OCI-LY7 (cell line): Measurements from ENCODE around the gene HMOX1. TPM values are rescaled to one million over a fixed set of nuclear protein-coding genes. Genes with fewer than 3 reads are reported as not detected.
"Not testable (repeated sequence)": the region's sequence is repeated elsewhere in the genome, so short reads cannot be mapped to it uniquely, and the experiment has no call there.

ENCODE experiments used
- BruUV-seq: library from RNA; stranded (reverse); fragments of 400-500 nt; replicated peaks from 2 replicates; lab custom pipeline; 2021; lab: Mats Ljungman, UMichigan
- CTCF ChIA-PET: fragments of 300-600 bp; sonication (Branson Sonifier 250); formaldehyde crosslinking; loops from one replicate; lab custom pipeline; 2022; ENCODE audit warnings: antibody characterized with exemption; ENCODE audit not compliant: unreplicated experiment; lab: Charles Lee
- POLR2A ChIA-PET: fragments of 300-600 bp; sonication (Branson Sonifier 250); formaldehyde crosslinking; loops from one replicate; lab custom pipeline; 2022; ENCODE audit warnings: antibody characterized with exemption; lab: Charles Lee
- DNase-seq: peaks from one replicate; pipeline ENCODE4 v3.0.0-alpha.2; 2015; ENCODE audit warnings: low spot score
- H2AFZ ChIP-seq: fragments of 200-600 bp; sonication (generic), shearing (Covaris generic); 2 replicates; pipeline ENCODE4 v1.6.1; 2014; ENCODE audit warnings: mild to moderate bottlenecking, antibody characterized with exemption, low read length, moderate library complexity
- H3K27ac ChIP-seq: fragments of 200-600 bp; sonication (generic); 2 replicates; pipeline ENCODE4 v1.5.1; 2014; ENCODE audit warnings: mixed run types, low read depth, mild to moderate bottlenecking, moderate library complexity, low read length, inconsistent platforms; ENCODE audit not compliant: poor library complexity, severe bottlenecking
- H3K36me3 ChIP-seq: fragments of 200-600 bp; sonication (generic); 2 replicates; pipeline ENCODE4 v1.6.1; 2014; ENCODE audit warnings: mild to moderate bottlenecking, antibody characterized with exemption, low read length, moderate library complexity, mixed read lengths; ENCODE audit not compliant: insufficient read depth
- H3K4me1 ChIP-seq: fragments of 200-600 bp; sonication (generic); 2 replicates; pipeline ENCODE4 v1.5.1; 2014; ENCODE audit warnings: mild to moderate bottlenecking, low read length; ENCODE audit not compliant: insufficient read depth, poor library complexity, severe bottlenecking
- H3K4me2 ChIP-seq: fragments of 200-600 bp; sonication (generic); 2 replicates; pipeline ENCODE4 v1.6.1; 2014; ENCODE audit warnings: mild to moderate bottlenecking, low read length
- H3K4me3 ChIP-seq: fragments of 200-600 bp; sonication (generic); 2 replicates; pipeline ENCODE4 v1.5.1; 2014; ENCODE audit warnings: mild to moderate bottlenecking, low read depth, low read length; ENCODE audit not compliant: poor library complexity, severe bottlenecking
- H3K79me2 ChIP-seq: fragments of 200-600 bp; sonication (generic); 2 replicates; pipeline ENCODE4 v1.6.1; 2016; ENCODE audit warnings: low read depth, mild to moderate bottlenecking, low read length, moderate library complexity, mixed read lengths; ENCODE audit not compliant: insufficient read depth
- H3K9me2 ChIP-seq: fragments of 200-600 bp; sonication (generic); 2 replicates; pipeline ENCODE4 v1.6.1; 2016; ENCODE audit warnings: mild to moderate bottlenecking, low read length, mixed read lengths; ENCODE audit not compliant: insufficient read depth
- H3K9me3 ChIP-seq: fragments of 200-600 bp; sonication (generic); 2 replicates; pipeline ENCODE4 v1.6.1; 2014; ENCODE audit warnings: mild to moderate bottlenecking, mixed run types, low read length, mixed read lengths
- H4K20me1 ChIP-seq: fragments of 200-600 bp; sonication (generic); 2 replicates; pipeline ENCODE4 v1.6.1; 2014; ENCODE audit warnings: mild to moderate bottlenecking, antibody characterized with exemption, low read length, moderate library complexity, mixed read lengths; ENCODE audit not compliant: insufficient read depth
- CTCF ChIP-seq: fragments of 200-600 bp; sonication (generic); conservative IDR thresholded peaks from 2 replicates; pipeline ENCODE4 v1.5.1; 2014; ENCODE audit warnings: mild to moderate bottlenecking, antibody characterized with exemption, low read length, moderate library complexity, mixed read lengths
- EZH2phosphoT487 ChIP-seq: fragments of 200-600 bp; sonication (generic); IDR thresholded peaks from 2 replicates; pipeline ENCODE4 v1.6.1; 2018; ENCODE audit warnings: low read depth, borderline replicate concordance, mild to moderate bottlenecking, mixed run types, antibody characterized with exemption, low read length, moderate library complexity, mixed read lengths
- intact Hi-C: fragments of 100-400 bp; cut with micrococcal nuclease; formaldehyde crosslinking; loops from one replicate; pipeline ENCODE4 v1.10.0; 2022; ENCODE audit not compliant: unreplicated experiment
- total RNA-seq, 2 experiments: library from RNA; depleted of rRNA in 1 of 2; stranded (reverse); fragments of >200 nt in 1 of 2; shearing (Covaris generic) in 1 of 2; gene quantifications; 2 replicates each; pipeline ENCODE4 v1.2.3, GENCODE V29; 2014 to 2022

Gene HMOX1
- total RNA-seq, 2 experiments from 2014 or later, result 2.2 to 13.9 TPM

- ChIA-PET CTCF (interaction anchor here (0.6 kb wide), 1 partner anchor 44 kb away, joined by 3 read pairs; no protein-coding TSS in a partner anchor), POLR2A (interaction anchor here (0.7 to 0.9 kb wide), 3 partner anchors 15 to 1867 kb away, joined by 3 to 6 read pairs (median 3); no protein-coding TSS in a partner anchor)
- Histone ChIP-seq H4K20me1 (no peaks in the 10 kb centered on the region), H3K9me3 (no peaks in the 10 kb centered on the region; the same call in 1 of the 2 replicates), H3K4me3 (no peak overlapping the region), H2AFZ (peak overlapping the region; percentile 53; the same call in 1 of the 2 replicates), H3K79me2 (no peaks in the 10 kb centered on the region; the same call in 1 of the 2 replicates), H3K4me1 (peaks cover 58% of the 10 kb centered on the region), H3K4me2 (no peak overlapping the region), H3K9me2 (no peaks in the 10 kb centered on the region), H3K27ac (no peak overlapping the region), H3K36me3 (no peaks in the 10 kb centered on the region)
- intact Hi-C loops, result no loop called here
- BruUV-seq, result no TSS peak
- TF ChIP-seq CTCF, result no peak
- TF ChIP-seq EZH2phosphoT487, result no peak
- DNase-seq, result no peak
These were observed 14.1 kb downstream of the HMOX1 start for GRCh38 chr22:35394810-35395563.

- H3K9me2 ChIP-seq, BruUV-seq, H3K4me3 ChIP-seq, H3K9me3 ChIP-seq, intact Hi-C loops, CTCF ChIA-PET, H4K20me1 ChIP-seq: not testable (repeated sequence)
- peak overlapping the region; percentile 52 for H3K4me2 ChIP-seq
- H3K79me2 ChIP-seq, result peaks cover 16% of the 10 kb centered on the region
- H3K4me1 ChIP-seq, result peaks cover 65% of the 10 kb centered on the region
- H2AFZ ChIP-seq, result peak overlapping the region; percentile 84
- POLR2A ChIA-PET, result interaction anchor here (0.6 to 3.1 kb wide), 4 partner anchors 12 to 45 kb away, joined by 3 to 13 read pairs (median 5); partner anchors contain the start of gene HMOX1
- peak overlapping the region; percentile 66 for H3K27ac ChIP-seq
- peak; percentile 47 for DNase-seq
- peaks cover 13% of the 10 kb centered on the region for H3K36me3 ChIP-seq
These were observed 15.7 kb downstream of the HMOX1 start for GRCh38 chr22:35396622-35397021.

- POLR2A ChIA-PET, result interaction anchor here (0.6 to 3.1 kb wide), 10 partner anchors 12 to 1908 kb away, joined by 3 to 13 read pairs (median 4); partner anchors contain the start of gene HMOX1
- no TSS peak for BruUV-seq
These were observed 16.4 kb downstream of the HMOX1 start for GRCh38 chr22:35397095-35397904.

More at GRCh38 chr22:35397095-35397904, 16.4 kb downstream of the HMOX1 start:
- CTCF ChIA-PET, result no interaction called here
- peak; percentile 33 for DNase-seq
- peaks cover 65% of the 10 kb centered on the region for H3K4me1 ChIP-seq
- no peak for TF ChIP-seq CTCF
- TF ChIP-seq EZH2phosphoT487, result no peak
- no peaks in the 10 kb centered on the region for H3K9me2 ChIP-seq
- H2AFZ ChIP-seq, result peak overlapping the region; percentile 84; the same call in 1 of the 2 replicates
- peak overlapping the region; percentile 20 for H3K4me3 ChIP-seq
- intact Hi-C loops, result no loop called here
- H3K4me2 ChIP-seq, result peak overlapping the region; percentile 52
- H3K36me3 ChIP-seq, result peaks cover 20% of the 10 kb centered on the region
- peak overlapping the region; percentile 66 for H3K27ac ChIP-seq
- H4K20me1 ChIP-seq, result peaks cover 6% of the 10 kb centered on the region; the same call in 1 of the 2 replicates
- peaks cover 23% of the 10 kb centered on the region for H3K79me2 ChIP-seq
- no peaks in the 10 kb centered on the region; the same call in 1 of the 2 replicates for H3K9me3 ChIP-seq
